ENCODE measurements around the gene KLK4. TPM values are rescaled to one million over a fixed set of nuclear protein-coding genes. Genes with fewer than 3 reads are reported as not detected.

The KLK4 gene
- polyA plus RNA-seq, 1 of the 3 experiments (the other 2 are of a cell fraction) = not detected

DNA sequence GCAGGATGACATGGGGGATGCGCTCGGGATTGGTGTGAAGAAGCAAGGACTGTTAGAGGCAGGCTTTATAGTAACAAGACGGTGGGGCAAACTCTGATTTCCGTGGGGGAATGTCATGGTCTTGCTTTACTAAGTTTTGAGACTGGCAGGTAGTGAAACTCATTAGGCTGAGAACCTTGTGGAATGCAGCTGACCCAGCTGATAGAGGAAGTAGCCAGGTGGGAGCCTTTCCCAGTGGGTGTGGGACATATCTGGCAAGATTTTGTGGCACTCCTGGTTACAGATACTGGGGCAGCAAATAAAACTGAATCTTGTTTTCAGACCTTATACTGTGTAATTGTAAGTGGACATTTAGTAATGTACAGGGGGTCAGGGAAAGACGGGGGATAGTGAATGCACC lies 31.0 kb downstream of the KLK4 start:
- H4K20me1 ChIP-seq (ENCODE audit: insufficient read depth) = no peaks in the 10 kb centered on the region
- H3K27me3 ChIP-seq (ENCODE audit: insufficient read depth) = peaks cover 44% of the 10 kb centered on the region
- TF ChIP-seq, protein P1, sequence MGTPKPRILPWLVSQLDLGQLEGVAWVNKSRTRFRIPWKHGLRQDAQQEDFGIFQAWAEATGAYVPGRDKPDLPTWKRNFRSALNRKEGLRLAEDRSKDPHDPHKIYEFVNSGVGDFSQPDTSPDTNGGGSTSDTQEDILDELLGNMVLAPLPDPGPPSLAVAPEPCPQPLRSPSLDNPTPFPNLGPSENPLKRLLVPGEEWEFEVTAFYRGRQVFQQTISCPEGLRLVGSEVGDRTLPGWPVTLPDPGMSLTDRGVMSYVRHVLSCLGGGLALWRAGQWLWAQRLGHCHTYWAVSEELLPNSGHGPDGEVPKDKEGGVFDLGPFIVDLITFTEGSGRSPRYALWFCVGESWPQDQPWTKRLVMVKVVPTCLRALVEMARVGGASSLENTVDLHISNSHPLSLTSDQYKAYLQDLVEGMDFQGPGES (IDR thresholded peaks at IDR 0.05; ENCODE audit: low read depth, low read length) = no peak
- TF ChIP-seq GATA2 (CRISPR knock-in tag; IDR thresholded peaks at IDR 0.05) = no peak
- TF ChIP-seq YY1 (IDR thresholded peaks at IDR 0.05; ENCODE audit: low read depth) = no peak
- TF ChIP-seq NFIC (IDR thresholded peaks at IDR 0.05; ENCODE audit: borderline replicate concordance) = no peak
- no peak for TF ChIP-seq REST (IDR thresholded peaks at IDR 0.05; ENCODE audit: low read depth, low read length)
- no peak for TF ChIP-seq NRF1 (IDR thresholded peaks at IDR 0.05; ENCODE audit: low read depth, low read length)
- ChIA-PET CTCF (no interaction called here), POLR2A (no interaction called here)
- H3K4me3 ChIP-seq (ENCODE audit: low read depth in 2 of 2, low read length in 1 of 2) = no peak overlapping the region
- WGBS (ENCODE audit: low lambda C conversion rate) = 9% methylated on average over 5 of the region's 5 CpGs
- no peak overlapping the region for H3K27ac ChIP-seq (ENCODE audit: low read depth in 2 of 2, low read length in 1 of 2)
- H3K9me3 ChIP-seq = no peaks in the 10 kb centered on the region
- no peaks in the 10 kb centered on the region for H3K36me3 ChIP-seq (replicated peaks in 1 of 2; ENCODE audit: control insufficient read depth in 1 of 2, insufficient read depth in 2 of 2, low read length in 1 of 2)
- no peak for DNase-seq
- no peak overlapping the region for H2AFZ ChIP-seq (ENCODE audit: low read depth)
- H3K79me2 ChIP-seq (ENCODE audit: insufficient read depth) = no peaks in the 10 kb centered on the region
- no peaks in the 10 kb centered on the region for H3K9me2 ChIP-seq
- no peak overlapping the region for H3K4me2 ChIP-seq
- H3F3A ChIP-seq (replicated peaks; ENCODE audit: insufficient read depth) = no peaks in the 10 kb centered on the region
- H3K4me1 ChIP-seq (ENCODE audit: control insufficient read depth in 1 of 2, insufficient read depth in 2 of 2, low read depth in 1 of 2, low read length in 1 of 2) = no peaks in the 10 kb centered on the region
- no peak overlapping the region for H3K9ac ChIP-seq

DNA sequence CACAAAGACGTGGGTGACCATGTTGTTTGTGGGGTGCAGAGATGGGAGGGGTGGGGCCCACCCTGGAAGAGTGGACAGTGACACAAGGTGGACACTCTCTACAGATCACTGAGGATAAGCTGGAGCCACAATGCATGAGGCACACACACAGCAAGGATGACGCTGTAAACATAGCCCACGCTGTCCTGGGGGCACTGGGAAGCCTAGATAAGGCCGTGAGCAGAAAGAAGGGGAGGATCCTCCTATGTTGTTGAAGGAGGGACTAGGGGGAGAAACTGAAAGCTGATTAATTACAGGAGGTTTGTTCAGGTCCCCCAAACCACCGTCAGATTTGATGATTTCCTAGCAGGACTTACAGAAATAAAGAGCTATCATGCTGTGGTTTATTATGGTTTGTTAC lies 32.3 kb downstream of the KLK4 start:
- Histone ChIP-seq H3K36me3 (replicated peaks in 1 of 2; ENCODE audit: control insufficient read depth in 1 of 2, insufficient read depth in 2 of 2, low read length in 1 of 2) (no peaks in the 10 kb centered on the region), H3K79me2 (ENCODE audit: insufficient read depth) (no peaks in the 10 kb centered on the region), H3K27ac (ENCODE audit: low read depth in 2 of 2, low read length in 1 of 2) (no peak overlapping the region), H3K9me3 (no peaks in the 10 kb centered on the region), H2AFZ (ENCODE audit: low read depth) (no peak overlapping the region), H4K20me1 (ENCODE audit: insufficient read depth) (no peaks in the 10 kb centered on the region), H3K4me1 (ENCODE audit: control insufficient read depth in 1 of 2, insufficient read depth in 2 of 2, low read depth in 1 of 2, low read length in 1 of 2) (no peaks in the 10 kb centered on the region), H3K4me3 (ENCODE audit: low read depth in 2 of 2, low read length in 1 of 2) (no peak overlapping the region), H3K27me3 (ENCODE audit: insufficient read depth) (peaks cover 58% of the 10 kb centered on the region), H3K4me2 (no peak overlapping the region), H3F3A (replicated peaks; ENCODE audit: insufficient read depth) (no peaks in the 10 kb centered on the region), H3K9ac (no peak overlapping the region), H3K9me2 (no peaks in the 10 kb centered on the region)
- ChIA-PET CTCF (interaction anchor here (1.2 kb wide), 1 partner anchor 15 kb away, joined by 4 read pairs; no protein-coding TSS in a partner anchor), POLR2A (no interaction called here)
- TF ChIP-seq RXRA (IDR thresholded peaks at IDR 0.05; ENCODE audit: borderline replicate concordance, low read depth) (no peak), SIN3A (IDR thresholded peaks at IDR 0.05; ENCODE audit: borderline replicate concordance, low read depth, low read length) (no peak), MXI1 (IDR thresholded peaks at IDR 0.05; ENCODE audit: low read depth, low read length) (no peak), CHD2 (IDR thresholded peaks at IDR 0.05; ENCODE audit: low read length, partially characterized antibody) (no peak), REST (IDR thresholded peaks at IDR 0.05; ENCODE audit: low read depth, low read length) (no peak), EP300 (IDR thresholded peaks at IDR 0.05; ENCODE audit: borderline replicate concordance in 1 of 2, low read depth in 1 of 2, low read length in 1 of 2) (no peak), SMC3 (IDR thresholded peaks at IDR 0.05; ENCODE audit: low read depth, low read length) (no peak), YY1 (IDR thresholded peaks at IDR 0.05; ENCODE audit: low read depth) (no peak), POLR2AphosphoS5 (IDR thresholded peaks at IDR 0.05; ENCODE audit: low read depth, low read length) (no peak), ZBTB33 (IDR thresholded peaks at IDR 0.05; ENCODE audit: borderline replicate concordance, low read depth) (no peak), TCF12 (IDR thresholded peaks at IDR 0.05) (no peak), RFX5 (IDR thresholded peaks at IDR 0.05; ENCODE audit: low read length) (no peak)
- TF ChIP-seq, protein P1 (IDR thresholded peaks at IDR 0.05; ENCODE audit: low read depth, low read length) = no peak
- no peak for DNase-seq
- 7% methylated on average over 5 of the region's 5 CpGs for WGBS (ENCODE audit: low lambda C conversion rate)

Measured in SK-N-SH (cell line).